ENCODE data around the gene IKZF1. TPM values are rescaled to one million over a fixed set of nuclear protein-coding genes. Genes with fewer than 3 reads are reported as not detected.

IKZF1 gene
- total and polyA plus RNA-seq, 2 of the 13 experiments (the other 11 are each of a cell fraction or from before 2014, with no cell fraction given), result not detected

GRCh38 chr7:50382455-50382854 is 77.9 kb downstream of the IKZF1 start:
- intact Hi-C loops (cut with micrococcal nuclease; ENCODE audit: unreplicated experiment), result no loop called here
- Histone ChIP-seq H3K4me1 (ENCODE audit: insufficient read depth, low read length) (no peaks in the 10 kb centered on the region), H3K9me3 (ENCODE audit: low read length) (no peaks in the 10 kb centered on the region), H3K27me3 (ENCODE audit: control insufficient read depth in 1 of 2, insufficient read depth in 2 of 2, low read length in 2 of 2) (peaks cover 5 to 31% of the 10 kb centered on the region in 2 experiments; a peak in 3 of 5 replicates), H3K4me3 (replicated peaks in 1 of 3; ENCODE audit: insufficient read depth in 1 of 3, low read depth in 2 of 3, low read length in 3 of 3) (no peak overlapping the region), H4K20me1 (ENCODE audit: insufficient read depth, low read length) (no peaks in the 10 kb centered on the region), H3K36me3 (replicated peaks in 1 of 2; ENCODE audit: control insufficient read depth in 1 of 2, insufficient read depth in 2 of 2, low read length in 2 of 2) (no peaks in the 10 kb centered on the region), H3K79me2 (ENCODE audit: insufficient read depth, low read length) (no peaks in the 10 kb centered on the region), H2AFZ (ENCODE audit: low read length) (no peak overlapping the region), H3K4me2 (ENCODE audit: low read depth, low read length) (no peak overlapping the region), H3K27ac (ENCODE audit: extremely low read length, insufficient read depth, low read length) (no peak overlapping the region), H3K9ac (ENCODE audit: insufficient read depth, low read depth, low read length) (no peak overlapping the region)
- BruUV-seq (replicated peaks), result no TSS peak
- in situ Hi-C loops (cut with HindIII; ENCODE audit: extremely low pct_ligation_motif_present, low pct_unique_long_range_greater_than_20kb), result no loop called here
- WGBS (ENCODE audit: low lambda C conversion rate), result 43% methylated on average over 15 of the region's 21 CpGs
- ChIA-PET POLR2A (no interaction called here), CTCF (ENCODE audit: low intra/inter-chr PET ratio, low total read pairs) (no interaction called here)
- TF ChIP-seq ZNF382 (CRISPR knock-in tag; IDR thresholded peaks at IDR 0.05; ENCODE audit: borderline replicate concordance) (no peak), ZNF232 (CRISPR knock-in tag; IDR thresholded peaks at IDR 0.05; ENCODE audit: borderline replicate concordance) (no peak), NFE2 (CRISPR knock-in tag; IDR thresholded peaks at IDR 0.05) (no peak), PAF1 (CRISPR knock-in tag; IDR thresholded peaks at IDR 0.05) (no peak), CREB1 (IDR thresholded peaks at IDR 0.05) (no peak), CREB1 (CRISPR knock-in tag; IDR thresholded peaks at IDR 0.05) (no peak), NKX3-1 (CRISPR knock-in tag; IDR thresholded peaks at IDR 0.05) (no peak), ZNF614 (CRISPR knock-in tag; IDR thresholded peaks at IDR 0.05; ENCODE audit: borderline replicate concordance) (no peak), GATA4 (IDR thresholded peaks at IDR 0.05; ENCODE audit: borderline replicate concordance, low read depth) (no peak)
- DNase-seq (ENCODE audit: low spot score) (no peak), FAIRE-seq (no peak), ATAC-seq (no peak)

- H2AFZ ChIP-seq (ENCODE audit: low read length), result no peak overlapping the region
- no peaks in the 10 kb centered on the region for H3K36me3 ChIP-seq (replicated peaks in 1 of 2; ENCODE audit: control insufficient read depth in 1 of 2, insufficient read depth in 2 of 2, low read length in 2 of 2)
- no peaks in the 10 kb centered on the region for H3K79me2 ChIP-seq (ENCODE audit: insufficient read depth, low read length)
- BruUV-seq (replicated peaks), result no TSS peak
- no peak overlapping the region for H3K9ac ChIP-seq (ENCODE audit: insufficient read depth, low read depth, low read length)
- no peaks in the 10 kb centered on the region for H3K9me3 ChIP-seq (ENCODE audit: low read length)
- ATAC-seq (no peak), DNase-seq (ENCODE audit: low spot score) (no peak), FAIRE-seq (no peak)
- 68% methylated on average over 7 of the region's 11 CpGs for WGBS (ENCODE audit: low lambda C conversion rate)
- CTCF ChIA-PET (ENCODE audit: low intra/inter-chr PET ratio, low total read pairs), result no interaction called here
- POLR2A ChIA-PET, result no interaction called here
- intact Hi-C loops (cut with micrococcal nuclease; ENCODE audit: unreplicated experiment) (no loop called here), in situ Hi-C loops (cut with HindIII; ENCODE audit: extremely low pct_ligation_motif_present, low pct_unique_long_range_greater_than_20kb) (no loop called here)
- no peaks in the 10 kb centered on the region for H3K4me1 ChIP-seq (ENCODE audit: insufficient read depth, low read length)
- H4K20me1 ChIP-seq (ENCODE audit: insufficient read depth, low read length), result no peaks in the 10 kb centered on the region
- no peak overlapping the region for H3K4me2 ChIP-seq (ENCODE audit: low read depth, low read length)
- TF ChIP-seq CENPBD1 (CRISPR knock-in tag; IDR thresholded peaks at IDR 0.05; ENCODE audit: borderline replicate concordance, low read depth), result no peak
- TF ChIP-seq HNRNPLL (IDR thresholded peaks at IDR 0.05; ENCODE audit: low read depth, low read length, poor library complexity, severe bottlenecking), result no peak
- no peak for TF ChIP-seq SAP130 (CRISPR knock-in tag; IDR thresholded peaks at IDR 0.05; ENCODE audit: low read depth)
- H3K27me3 ChIP-seq (ENCODE audit: control insufficient read depth in 1 of 2, insufficient read depth in 2 of 2, low read length in 2 of 2), result peaks cover 5 to 35% of the 10 kb centered on the region in 2 experiments; a peak in 3 of 5 replicates
- H3K4me3 ChIP-seq (replicated peaks in 1 of 3; ENCODE audit: insufficient read depth in 1 of 3, low read depth in 2 of 3, low read length in 3 of 3), result no peak overlapping the region
- H3K27ac ChIP-seq (ENCODE audit: extremely low read length, insufficient read depth, low read length), result no peak overlapping the region
These were observed 82.8 kb downstream of the IKZF1 start for GRCh38 chr7:50387351-50387750.
